MM.1S (cell line): ENCODE measurements around the gene WRAP73.
A peak's percentile ranks its signal among the peaks of the same experiment; 100 is the strongest.

Experiments
- DNase-seq: peaks from one replicate; pipeline ENCODE4 v3.0.0-alpha.2; 2015
- H2AFZ ChIP-seq: fragments of 300-600 bp; sonication (generic); 2 replicates; pipeline ENCODE4 v1.6.0; 2016; ENCODE audit warnings: antibody characterized with exemption, low read length
- H3F3A ChIP-seq: fragments of 300-600 bp; sonication (generic); 2 replicates; pipeline ENCODE4 v1.6.1; 2016; ENCODE audit warnings: mild to moderate bottlenecking, antibody characterized with exemption, low read length, moderate library complexity, mixed read lengths; ENCODE audit not compliant: insufficient read depth
- H3K27ac ChIP-seq: fragments of 300-600 bp; sonication (generic); 2 replicates; pipeline ENCODE4 v1.5.1; 2016; ENCODE audit warnings: mild to moderate bottlenecking, low read length
- H3K27me3 ChIP-seq: fragments of 300-600 bp; sonication (generic); replicated peaks from 2 replicates; pipeline ENCODE4 v1.6.0; 2016; ENCODE audit warnings: low read length; ENCODE audit not compliant: insufficient read depth
- H3K36me3 ChIP-seq: fragments of 300-600 bp; sonication (generic); replicated peaks from 2 replicates; pipeline ENCODE4 v1.6.1; 2016; ENCODE audit warnings: mild to moderate bottlenecking, low read length, mixed read lengths; ENCODE audit not compliant: insufficient read depth
- H3K4me1 ChIP-seq: fragments of 300-600 bp; sonication (generic); 2 replicates; pipeline ENCODE4 v1.6.1; 2016; ENCODE audit warnings: low read length, mixed read lengths
- H3K4me2 ChIP-seq: fragments of 300-600 bp; sonication (generic); 2 replicates; pipeline ENCODE4 v1.6.0; 2016; ENCODE audit warnings: low read depth, low read length
- H3K4me3 ChIP-seq: fragments of 300-600 bp; sonication (generic); 2 replicates; pipeline ENCODE4 v1.5.1; 2016; ENCODE audit warnings: low read length, mixed read lengths
- H3K79me2 ChIP-seq: fragments of 300-600 bp; sonication (generic); 2 replicates; pipeline ENCODE4 v1.6.1; 2016; ENCODE audit warnings: mixed run types, low read length, mixed read lengths
- H3K9ac ChIP-seq: fragments of 300-600 bp; sonication (generic); 2 replicates; pipeline ENCODE4 v1.6.1; 2016; ENCODE audit warnings: low read length, mixed read lengths
- H3K9me2 ChIP-seq: fragments of 300-600 bp; sonication (generic); replicated peaks from 2 replicates; pipeline ENCODE4 v1.6.1; 2016; ENCODE audit warnings: mild to moderate bottlenecking, low read length, mixed read lengths; ENCODE audit not compliant: insufficient read depth
- H3K9me3 ChIP-seq: fragments of 300-600 bp; sonication (generic); replicated peaks from 2 replicates; pipeline ENCODE4 v1.6.1; 2016; ENCODE audit warnings: mild to moderate bottlenecking, low read length, mixed read lengths; ENCODE audit not compliant: insufficient read depth
- H4K20me1 ChIP-seq: fragments of 300-600 bp; sonication (generic); 2 replicates; pipeline ENCODE4 v1.6.1; 2016; ENCODE audit warnings: mild to moderate bottlenecking, low read length, moderate library complexity, mixed read lengths; ENCODE audit not compliant: insufficient read depth
- EZH2 ChIP-seq: fragments of 300-600 bp; sonication (generic); optimal IDR thresholded peaks from 2 replicates; pipeline ENCODE3; 2017; ENCODE audit warnings: low read depth, mild to moderate bottlenecking, antibody characterized with exemption, low read length, mixed read lengths
- EZH2phosphoT487 ChIP-seq: fragments of 300-600 bp; sonication (generic); IDR thresholded peaks from 2 replicates; pipeline ENCODE4 v1.6.1; 2018; ENCODE audit warnings: antibody characterized with exemption, low read length
- TF ChIP-seq, protein P1 (sequence below): fragments of 300-600 bp; sonication (generic); IDR thresholded peaks from 2 replicates; pipeline ENCODE4 v1.5.1; 2016; ENCODE audit warnings: antibody characterized with exemption, low read length, mixed read lengths

The WRAP73 gene

DNA sequence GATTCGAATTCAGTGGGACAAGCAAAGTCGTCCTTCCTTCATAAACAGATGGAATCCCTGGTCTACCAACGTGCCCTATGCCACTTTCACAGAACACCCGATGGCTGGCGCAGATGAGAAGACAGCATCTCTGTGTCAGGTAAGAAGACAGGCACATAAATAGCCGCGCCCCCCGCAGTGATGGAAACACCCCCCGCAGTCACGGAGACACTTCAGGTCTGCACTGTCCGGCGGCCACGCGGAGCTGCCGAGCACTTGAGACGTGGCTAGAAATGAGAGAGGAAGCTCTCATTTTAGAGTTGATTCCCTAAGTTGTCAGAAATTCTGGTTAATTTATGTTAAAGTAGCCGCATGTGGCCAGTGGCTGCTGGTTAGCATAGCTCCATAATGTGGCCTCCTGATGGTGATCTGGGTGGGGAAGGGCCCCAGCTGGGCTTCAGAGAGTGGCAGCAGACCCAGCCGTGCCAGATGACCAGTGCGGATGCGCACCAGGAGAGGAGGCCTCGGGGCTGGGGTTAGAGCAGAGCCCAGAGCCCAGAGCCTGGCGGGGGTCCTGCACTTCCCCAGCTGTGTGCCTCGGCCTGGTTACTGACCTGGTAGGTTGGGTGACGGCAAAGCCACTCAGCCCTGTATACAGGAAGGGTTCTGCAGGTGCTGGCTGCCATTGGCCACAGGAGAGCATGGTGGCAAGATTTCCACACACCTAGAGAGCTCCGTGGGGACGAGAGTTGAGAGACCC, 22.2 kb downstream of the WRAP73 start:
- H4K20me1 ChIP-seq: no peaks in the 10 kb centered on the region
- no peaks in the 10 kb centered on the region for H3K9me3 ChIP-seq
- no peak overlapping the region for H3K4me2 ChIP-seq
- no peaks in the 10 kb centered on the region for H3K9me2 ChIP-seq
- no peak overlapping the region for H3K27ac ChIP-seq
- TF ChIP-seq, protein P1, sequence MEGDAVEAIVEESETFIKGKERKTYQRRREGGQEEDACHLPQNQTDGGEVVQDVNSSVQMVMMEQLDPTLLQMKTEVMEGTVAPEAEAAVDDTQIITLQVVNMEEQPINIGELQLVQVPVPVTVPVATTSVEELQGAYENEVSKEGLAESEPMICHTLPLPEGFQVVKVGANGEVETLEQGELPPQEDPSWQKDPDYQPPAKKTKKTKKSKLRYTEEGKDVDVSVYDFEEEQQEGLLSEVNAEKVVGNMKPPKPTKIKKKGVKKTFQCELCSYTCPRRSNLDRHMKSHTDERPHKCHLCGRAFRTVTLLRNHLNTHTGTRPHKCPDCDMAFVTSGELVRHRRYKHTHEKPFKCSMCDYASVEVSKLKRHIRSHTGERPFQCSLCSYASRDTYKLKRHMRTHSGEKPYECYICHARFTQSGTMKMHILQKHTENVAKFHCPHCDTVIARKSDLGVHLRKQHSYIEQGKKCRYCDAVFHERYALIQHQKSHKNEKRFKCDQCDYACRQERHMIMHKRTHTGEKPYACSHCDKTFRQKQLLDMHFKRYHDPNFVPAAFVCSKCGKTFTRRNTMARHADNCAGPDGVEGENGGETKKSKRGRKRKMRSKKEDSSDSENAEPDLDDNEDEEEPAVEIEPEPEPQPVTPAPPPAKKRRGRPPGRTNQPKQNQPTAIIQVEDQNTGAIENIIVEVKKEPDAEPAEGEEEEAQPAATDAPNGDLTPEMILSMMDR: no peak
- no peak for TF ChIP-seq EZH2phosphoT487
- TF ChIP-seq EZH2: no peak
- H3F3A ChIP-seq: peaks cover 17% of the 10 kb centered on the region
- H2AFZ ChIP-seq: no peak overlapping the region
- no peaks in the 10 kb centered on the region for H3K27me3 ChIP-seq
- no peak overlapping the region for H3K4me3 ChIP-seq
- peaks cover 34% of the 10 kb centered on the region for H3K4me1 ChIP-seq
- H3K36me3 ChIP-seq: no peaks in the 10 kb centered on the region
- H3K79me2 ChIP-seq: peaks cover 6% of the 10 kb centered on the region
- DNase-seq: no peak
- H3K9ac ChIP-seq: no peak overlapping the region

DNA sequence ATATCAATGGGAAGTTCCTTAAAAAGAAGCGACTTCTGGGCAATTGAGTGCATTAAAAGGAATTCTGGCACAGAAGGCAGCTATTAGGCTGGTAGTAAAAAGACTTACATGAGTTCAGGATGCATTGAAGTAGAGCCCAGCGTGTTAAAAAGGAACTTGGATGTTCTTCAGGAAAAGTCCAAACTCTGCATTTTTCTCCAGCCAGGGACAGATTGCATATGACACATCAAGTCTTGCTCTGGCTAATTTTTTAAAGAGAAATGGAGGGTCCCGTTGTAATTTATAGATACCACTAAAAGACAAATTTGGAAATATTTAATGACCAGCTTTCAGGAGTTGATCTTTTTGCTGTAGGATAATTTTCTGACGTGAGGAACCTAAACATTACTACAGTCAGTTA, 23.9 kb downstream of the WRAP73 start:
- no peaks in the 10 kb centered on the region for H4K20me1 ChIP-seq
- no peaks in the 10 kb centered on the region for H3K36me3 ChIP-seq
- no peaks in the 10 kb centered on the region for H3K27me3 ChIP-seq
- H3F3A ChIP-seq: peaks cover 17% of the 10 kb centered on the region
- H3K9me3 ChIP-seq: no peaks in the 10 kb centered on the region
- H3K4me1 ChIP-seq: peaks cover 31% of the 10 kb centered on the region
- H3K4me3 ChIP-seq: 0 out of 2 replicates have a peak overlapping the region, but pooled peaks have one; percentile 76
- H3K9me2 ChIP-seq: no peaks in the 10 kb centered on the region
- peaks cover 6% of the 10 kb centered on the region for H3K79me2 ChIP-seq
- no peak overlapping the region for H2AFZ ChIP-seq
- H3K4me2 ChIP-seq: peak overlapping the region; percentile 89
- DNase-seq: no peak
- TF ChIP-seq EZH2phosphoT487 (no peak), EZH2 (no peak)
- TF ChIP-seq, protein P1: no peak
- H3K9ac ChIP-seq: no peak overlapping the region; the same call in 1 of the 2 replicates
- no peak overlapping the region for H3K27ac ChIP-seq

DNA sequence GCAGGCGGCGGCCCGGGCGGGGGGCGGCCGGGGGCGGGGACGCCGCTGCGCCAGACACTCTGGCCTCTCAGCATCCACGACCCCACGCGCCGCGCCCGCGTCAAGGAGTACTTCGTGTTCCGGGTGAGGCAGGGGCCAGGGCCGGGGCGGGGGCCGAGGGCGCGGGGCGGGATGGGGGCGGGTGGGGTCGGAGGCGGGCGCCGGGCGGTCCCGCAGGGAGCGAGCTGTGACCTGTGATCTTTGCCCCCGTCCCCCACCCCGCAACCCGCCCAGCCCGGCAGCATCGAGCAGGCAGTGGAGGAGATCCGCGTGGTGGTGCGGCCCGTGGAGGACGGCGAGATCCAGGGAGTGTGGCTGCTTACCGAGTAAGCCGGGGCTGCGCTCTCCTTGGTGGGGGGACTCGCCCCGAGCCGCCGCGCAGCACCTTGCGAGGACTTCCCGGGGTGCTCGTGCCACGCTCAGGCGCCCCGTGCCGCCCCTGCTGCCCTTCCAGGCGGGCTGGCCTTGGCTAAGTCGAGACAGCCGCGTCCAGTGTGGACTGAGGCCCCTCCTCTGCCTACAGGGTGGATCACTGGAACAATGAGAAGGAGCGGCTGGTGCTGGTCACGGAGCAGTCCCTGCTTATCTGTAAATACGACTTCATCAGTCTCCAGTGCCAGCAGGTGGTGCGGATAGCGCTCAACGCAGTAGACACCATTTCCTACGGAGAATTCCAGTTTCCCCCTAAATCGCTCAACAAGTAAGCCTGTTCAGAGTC, 24.6 kb downstream of the WRAP73 start:
- 0 out of 2 replicates have a peak, but pooled peaks cover 2% of the 10 kb centered on the region for H3K27me3 ChIP-seq
- H2AFZ ChIP-seq: peak overlapping the region; percentile 34; the same call in 1 of the 2 replicates
- peaks cover 6% of the 10 kb centered on the region for H3K79me2 ChIP-seq
- H3K4me1 ChIP-seq: peaks cover 24% of the 10 kb centered on the region
- H3K36me3 ChIP-seq: no peaks in the 10 kb centered on the region
- TF ChIP-seq, protein P1: no peak
- TF ChIP-seq EZH2phosphoT487: no peak
- TF ChIP-seq EZH2: no peak
- no peaks in the 10 kb centered on the region for H3K9me3 ChIP-seq
- peak overlapping the region; percentile 76 for H3K4me3 ChIP-seq
- H3F3A ChIP-seq: peaks cover 11% of the 10 kb centered on the region
- H4K20me1 ChIP-seq: no peaks in the 10 kb centered on the region
- peak; percentile 18 for DNase-seq
- H3K9me2 ChIP-seq: no peaks in the 10 kb centered on the region
- H3K4me2 ChIP-seq: peak overlapping the region; percentile 89
- H3K9ac ChIP-seq: peak overlapping the region; percentile 52; the same call in 1 of the 2 replicates
- no peak overlapping the region for H3K27ac ChIP-seq
